Keratinocyte (primary cell): ENCODE data around the gene PLCL2.

ENCODE experiments used
- EZH2 ChIP-seq: IDR thresholded peaks from one replicate; pipeline ENCODE4 v1.6.1; 2012; ENCODE audit warnings: inconsistent platforms, mild to moderate bottlenecking, low read length, moderate library complexity
- TF ChIP-seq, protein P1 (sequence below), 3 experiments: IDR thresholded peaks in 1 of 3; conservative IDR thresholded peaks in 1 of 3; optimal IDR thresholded peaks in 1 of 3; 2 replicates in 2 of 3; 3 replicates in 1 of 3; pipeline versions ENCODE3 to v1.5.1; 2011; ENCODE audit warnings: low read length in 3 of 3, mild to moderate bottlenecking in 3 of 3, moderate library complexity in 2 of 3, control low read depth in 1 of 3, inconsistent platforms in 1 of 3; ENCODE audit not compliant: insufficient read depth in 2 of 3; ENCODE audit errors: extremely low read depth in 1 of 3

DNA sequence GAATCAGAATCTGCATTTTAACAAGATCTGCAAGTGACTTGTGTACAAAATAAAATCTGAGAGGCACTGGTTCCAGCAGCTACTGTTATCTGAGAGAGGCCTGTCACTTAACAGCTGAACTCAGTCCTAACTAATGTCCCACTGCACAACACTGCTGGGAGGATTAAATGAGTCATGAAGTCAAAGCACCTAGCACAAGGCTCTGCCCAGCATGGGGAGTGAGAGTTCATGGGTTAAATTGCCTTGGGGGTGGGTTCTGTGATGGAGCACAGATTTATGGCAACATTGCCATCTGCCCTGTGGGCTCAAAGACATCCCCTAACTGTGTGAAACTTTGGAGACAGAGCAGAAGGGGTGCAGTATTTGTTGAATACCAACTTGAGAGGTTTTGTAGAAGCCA is 250.9 kb downstream of the PLCL2 start:
- TF ChIP-seq, protein P1, sequence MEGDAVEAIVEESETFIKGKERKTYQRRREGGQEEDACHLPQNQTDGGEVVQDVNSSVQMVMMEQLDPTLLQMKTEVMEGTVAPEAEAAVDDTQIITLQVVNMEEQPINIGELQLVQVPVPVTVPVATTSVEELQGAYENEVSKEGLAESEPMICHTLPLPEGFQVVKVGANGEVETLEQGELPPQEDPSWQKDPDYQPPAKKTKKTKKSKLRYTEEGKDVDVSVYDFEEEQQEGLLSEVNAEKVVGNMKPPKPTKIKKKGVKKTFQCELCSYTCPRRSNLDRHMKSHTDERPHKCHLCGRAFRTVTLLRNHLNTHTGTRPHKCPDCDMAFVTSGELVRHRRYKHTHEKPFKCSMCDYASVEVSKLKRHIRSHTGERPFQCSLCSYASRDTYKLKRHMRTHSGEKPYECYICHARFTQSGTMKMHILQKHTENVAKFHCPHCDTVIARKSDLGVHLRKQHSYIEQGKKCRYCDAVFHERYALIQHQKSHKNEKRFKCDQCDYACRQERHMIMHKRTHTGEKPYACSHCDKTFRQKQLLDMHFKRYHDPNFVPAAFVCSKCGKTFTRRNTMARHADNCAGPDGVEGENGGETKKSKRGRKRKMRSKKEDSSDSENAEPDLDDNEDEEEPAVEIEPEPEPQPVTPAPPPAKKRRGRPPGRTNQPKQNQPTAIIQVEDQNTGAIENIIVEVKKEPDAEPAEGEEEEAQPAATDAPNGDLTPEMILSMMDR (optimal IDR thresholded peaks at IDR 0.05 in 1 of 3, IDR thresholded peaks at IDR 0.05 in 1 of 3, conservative IDR thresholded peaks at IDR 0.05 in 1 of 3; ENCODE audit: extremely low read depth in 1 of 3, insufficient read depth in 2 of 3, low read length in 3 of 3), result no peak
- TF ChIP-seq EZH2, result no peak
